Measurements from ENCODE around the gene RBP7.
"Not testable (repeated sequence)": the region's sequence is repeated elsewhere in the genome, so short reads cannot be mapped to it uniquely, and the experiment has no call there.

The RBP7 gene

DNA sequence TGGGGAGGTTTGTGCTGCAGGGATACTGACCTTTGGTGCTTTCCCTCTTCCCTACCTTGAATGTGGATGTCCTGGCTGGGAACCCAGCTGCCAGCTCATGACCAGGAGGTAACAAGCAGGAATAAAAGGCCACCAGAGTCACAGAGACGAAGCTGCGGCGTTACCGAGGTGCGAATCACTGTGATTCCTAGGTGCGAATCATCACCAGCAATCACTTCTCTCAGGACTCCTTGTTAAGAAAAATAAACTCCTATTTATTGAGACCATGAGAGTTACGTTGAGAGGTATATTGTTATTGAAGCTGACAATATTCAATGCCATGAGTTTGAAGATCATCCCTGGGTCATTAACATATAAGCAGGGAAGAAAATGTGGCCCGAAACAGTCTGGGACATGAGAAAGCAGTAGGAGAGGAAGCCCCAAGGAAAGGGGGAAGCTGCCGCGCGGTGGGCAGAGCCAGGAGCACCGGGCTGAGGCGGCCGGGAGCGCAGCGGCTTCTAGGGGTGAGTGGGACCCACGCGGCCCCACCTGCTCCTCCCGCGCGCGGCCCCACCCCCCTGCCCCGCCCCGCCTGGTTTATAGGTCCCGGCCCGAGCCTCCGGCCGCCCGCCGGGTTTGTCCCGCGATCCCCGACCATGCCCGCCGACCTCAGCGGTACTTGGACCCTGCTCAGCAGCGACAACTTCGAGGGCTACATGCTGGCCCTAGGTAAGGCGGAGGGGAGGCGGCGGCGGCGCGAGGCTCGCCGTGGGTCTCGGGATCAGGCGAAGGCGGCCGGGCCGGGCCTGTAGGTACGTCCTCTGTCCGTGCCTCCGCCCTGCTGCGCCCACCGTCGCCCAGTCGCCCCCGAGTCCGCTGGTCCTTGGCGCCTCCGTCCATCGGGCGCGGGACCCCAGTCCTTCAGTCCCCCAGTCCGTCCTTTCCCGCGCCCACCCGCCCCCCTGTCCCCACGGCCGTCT, at the start of gene RBP7:
Gene RBP7 (plus strand): TSS at position 605 of the 959 bp plus-strand sequence. CDS start 31 bp downstream, at position 636.
- DNase-seq (ENCODE audit: low read depth in 2 of 2) = no peak

GRCh38 chr1:9957726-9958125, 39.3 kb upstream of the RBP7 start:
- DNase-seq (ENCODE audit: low read depth in 2 of 2) = no peak

GRCh38 chr1:9960011-9960410, 37.0 kb upstream of the RBP7 start:
- DNase-seq (ENCODE audit: low read depth in 2 of 2) = no peak

DNA sequence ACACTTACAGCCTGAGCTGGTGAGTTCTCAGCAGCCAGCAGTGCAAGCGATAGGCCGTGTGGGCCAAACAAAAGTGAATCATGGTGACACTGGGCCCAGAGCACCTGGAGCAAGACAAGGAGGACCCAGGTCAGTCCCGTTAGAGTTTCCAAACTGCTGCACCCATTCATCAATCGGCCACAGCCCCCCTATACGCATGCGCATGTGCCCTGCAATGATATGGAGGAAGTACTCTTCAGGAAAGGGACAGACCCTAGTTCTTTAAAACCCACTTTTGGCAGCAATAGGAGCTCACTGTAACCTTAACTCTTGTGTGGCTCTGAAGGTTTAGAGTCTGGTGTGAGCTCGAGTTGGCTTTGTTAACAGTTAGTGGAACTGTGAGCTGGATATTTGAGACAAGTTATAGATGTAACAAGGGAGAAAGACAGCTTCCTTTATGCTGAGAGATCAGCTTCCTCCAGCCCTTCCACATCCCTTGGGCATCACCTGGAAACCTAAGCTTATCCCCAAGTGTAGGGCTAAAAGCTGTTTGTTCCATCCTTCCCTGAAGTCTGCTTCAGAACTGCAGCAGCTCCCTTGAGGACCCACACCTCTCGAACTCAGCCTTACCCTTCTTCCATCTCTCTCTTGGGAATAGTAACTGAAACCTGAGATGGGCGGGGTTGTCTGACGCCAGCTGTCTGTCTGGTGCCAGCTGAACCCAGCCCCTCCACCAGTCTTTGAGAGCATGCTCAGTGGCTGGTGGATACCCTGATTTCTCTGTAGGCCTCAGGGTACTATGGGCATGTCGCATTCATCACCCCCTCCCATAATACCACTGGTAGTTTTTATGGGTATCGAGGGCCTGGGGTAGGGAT, 36.1 kb upstream of the RBP7 start:
- no peak for DNase-seq (ENCODE audit: low read depth in 2 of 2)

DNA sequence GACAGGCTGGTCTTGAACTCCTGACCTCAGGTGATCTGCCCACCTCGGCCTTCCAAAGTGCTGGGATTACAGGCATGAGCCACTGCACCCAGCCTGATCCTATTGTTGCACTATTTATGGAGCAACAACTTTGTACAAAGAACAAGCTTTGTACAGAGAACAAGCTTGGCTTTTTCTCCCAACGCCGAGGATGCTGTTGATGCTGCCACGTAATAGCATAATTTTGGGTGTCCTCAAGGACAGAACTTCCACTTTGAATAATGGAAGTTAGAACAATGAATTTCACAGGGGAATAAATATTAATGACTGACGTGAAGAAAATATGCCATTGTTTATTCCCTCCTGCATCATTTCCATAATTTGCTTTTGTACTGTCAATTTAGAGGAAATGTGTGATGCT, 12.8 kb upstream of the RBP7 start:
- DNase-seq (ENCODE audit: low read depth in 2 of 2) = no peak

GRCh38 chr1:9985001-9985400, 12.0 kb upstream of the RBP7 start:
- DNase-seq (ENCODE audit: low read depth in 2 of 2) = no peak

GRCh38 chr1:9989773-9990172, 7.3 kb upstream of the RBP7 start:
- no peak for DNase-seq (ENCODE audit: low read depth in 2 of 2)

GRCh38 chr1:9990944-9991343, 6.1 kb upstream of the RBP7 start:
- no peak for DNase-seq (ENCODE audit: low read depth in 2 of 2)

GRCh38 chr1:9992910-9993309, 4.1 kb upstream of the RBP7 start:
- no peak for DNase-seq (ENCODE audit: low read depth in 2 of 2)

DNA sequence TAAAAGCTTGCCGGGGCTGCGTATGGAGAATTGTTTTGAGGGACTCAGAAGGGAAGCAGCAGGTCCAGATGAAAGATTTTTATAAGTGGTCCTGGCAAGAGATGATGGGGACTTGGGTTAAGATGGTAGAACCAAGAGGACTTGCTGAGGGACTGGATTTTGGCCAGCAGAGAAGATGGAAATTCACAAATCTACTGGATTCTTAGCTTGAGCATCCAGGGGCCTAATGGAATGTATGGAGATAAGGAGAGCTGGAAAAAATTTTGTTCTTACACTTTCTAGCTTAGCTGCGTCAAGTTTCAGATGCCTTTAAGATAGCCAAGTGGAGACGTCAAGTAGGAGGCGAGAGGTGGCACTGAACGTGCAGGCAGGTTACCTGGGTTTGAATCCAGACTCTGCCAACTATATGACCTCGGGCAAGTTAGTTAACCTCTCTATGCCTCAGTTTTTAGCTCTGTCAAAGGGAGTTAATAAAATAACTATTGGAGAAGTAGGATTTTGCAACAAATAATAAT, 3.4 kb upstream of the RBP7 start:
- no peak for DNase-seq (ENCODE audit: low read depth in 2 of 2)

GRCh38 chr1:10001016-10001665, 4.1 kb downstream of the RBP7 start:
- no peak for DNase-seq (ENCODE audit: low read depth in 2 of 2)

DNA sequence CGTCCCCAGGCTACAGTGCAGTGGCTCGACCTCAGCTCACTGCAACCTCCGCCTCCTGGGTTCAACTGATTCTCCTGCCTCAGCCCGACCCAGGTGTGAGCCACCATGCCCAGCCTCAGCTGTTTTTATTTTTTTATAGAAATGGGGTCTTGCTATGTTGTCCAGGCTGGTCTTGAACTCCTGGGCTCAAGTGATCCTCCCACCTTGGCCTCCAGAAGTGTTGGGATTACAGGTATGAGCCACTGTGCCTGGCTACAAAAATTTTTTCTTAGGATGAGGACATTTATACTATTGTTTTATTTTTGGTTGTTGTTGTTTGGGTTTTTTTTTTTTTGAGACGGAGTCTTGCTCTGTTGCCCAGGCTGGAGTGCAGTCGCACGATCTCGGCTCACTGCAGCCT, 8.2 kb downstream of the RBP7 start:
- not testable (repeated sequence) for DNase-seq (ENCODE audit: low read depth in 2 of 2)

DNA sequence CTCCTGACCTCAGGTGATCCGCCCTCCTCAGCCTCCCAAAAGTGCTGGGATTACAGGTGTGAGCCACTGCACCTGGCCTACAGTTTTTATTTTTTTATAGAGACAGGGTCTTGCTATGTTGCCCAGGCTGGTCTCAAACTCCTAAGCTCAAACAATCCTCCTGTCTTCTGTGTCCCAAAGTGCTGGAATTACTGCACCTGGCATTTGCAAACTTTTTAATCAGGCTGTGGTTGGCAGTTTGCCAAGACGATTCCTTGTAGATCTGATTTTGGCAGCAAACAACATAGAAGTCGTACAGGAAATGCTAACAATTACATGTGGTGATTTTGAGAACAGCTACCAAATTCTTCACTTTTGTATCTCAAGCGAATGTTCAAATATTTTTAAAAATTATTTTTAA, 10.1 kb downstream of the RBP7 start:
- no peak for DNase-seq (ENCODE audit: low read depth in 2 of 2)

DNA sequence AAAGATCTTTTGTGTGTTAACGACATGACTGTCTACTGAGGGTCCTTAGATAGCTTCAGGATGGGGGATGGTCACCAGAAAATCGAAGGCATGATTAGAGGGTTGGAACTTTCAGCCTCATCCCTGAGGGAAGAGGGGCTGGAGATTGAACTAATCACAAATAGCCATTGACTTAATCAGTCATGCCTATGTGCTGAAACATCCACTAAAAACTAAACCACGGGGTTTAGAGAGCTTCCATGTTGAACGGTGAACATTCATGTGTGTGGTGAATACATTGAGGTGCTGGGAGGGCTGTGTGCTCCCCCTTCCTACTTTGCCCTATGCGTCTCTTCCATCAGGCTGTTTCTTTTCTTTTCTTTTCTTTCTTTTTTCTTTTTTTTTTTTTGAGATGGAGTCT, 17.0 kb downstream of the RBP7 start:
- no peak for DNase-seq (ENCODE audit: low read depth in 2 of 2)

DNA sequence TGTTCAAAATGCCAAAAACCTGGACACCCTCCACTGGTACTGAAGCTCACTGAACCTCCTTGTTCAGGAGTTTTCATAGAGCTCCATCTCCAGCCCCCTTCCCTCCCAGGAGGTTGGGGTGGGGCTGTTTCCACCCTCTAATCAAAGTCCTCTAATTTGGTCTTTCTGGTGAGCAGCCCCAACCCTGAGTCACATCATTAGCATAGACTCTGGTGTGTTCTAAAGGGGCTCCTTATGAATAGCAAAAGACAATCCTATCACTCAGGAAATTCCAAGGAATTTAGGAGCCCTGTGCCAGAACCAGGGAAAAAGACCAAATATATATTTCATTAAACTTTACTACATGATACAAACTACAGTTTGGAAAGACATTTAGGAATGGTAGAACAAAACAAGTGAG, 22.5 kb downstream of the RBP7 start:
- no peak for DNase-seq (ENCODE audit: low read depth in 2 of 2)

DNA sequence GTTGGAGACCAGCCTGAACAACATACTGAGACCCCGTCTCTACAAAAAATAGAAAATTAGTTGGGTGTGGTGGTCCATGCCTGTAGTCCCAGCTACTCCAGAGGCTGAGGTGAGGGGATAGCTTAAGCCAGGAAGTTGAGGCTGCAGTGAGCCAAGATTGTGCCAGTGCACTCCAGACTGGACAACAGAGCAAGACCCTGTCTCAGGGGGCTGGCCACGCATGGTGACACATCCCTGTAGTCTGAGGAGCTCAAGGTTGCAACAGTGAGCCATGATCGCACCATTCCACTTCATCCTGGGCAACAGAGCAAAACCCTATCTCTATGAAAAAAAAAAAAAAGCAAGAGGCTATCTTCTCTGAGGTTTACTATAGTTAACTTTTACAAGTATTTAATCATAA, 23.1 kb downstream of the RBP7 start:
- DNase-seq (ENCODE audit: low read depth in 2 of 2) = no peak

DNA sequence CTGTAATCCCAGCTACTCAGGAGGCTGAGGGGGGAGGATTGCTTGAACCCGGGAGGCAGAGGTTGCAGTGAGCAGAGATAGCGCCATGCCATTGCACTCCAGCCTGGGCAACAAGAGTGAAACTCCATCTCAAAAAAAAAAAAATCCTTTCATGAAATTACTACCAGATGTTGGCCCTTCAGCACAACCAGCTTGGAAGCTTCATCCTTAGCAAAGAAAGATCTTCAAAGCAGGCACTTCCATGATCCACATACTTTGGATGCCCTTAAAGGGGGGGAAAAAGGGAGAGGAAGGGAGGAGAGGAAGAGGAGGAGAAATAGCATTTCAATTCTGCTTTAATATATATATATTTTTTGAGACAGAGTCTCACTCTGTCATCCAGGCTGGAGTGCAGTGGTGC, 23.6 kb downstream of the RBP7 start:
- not testable (repeated sequence) for DNase-seq (ENCODE audit: low read depth in 2 of 2)

- not testable (repeated sequence) for DNase-seq (ENCODE audit: low read depth in 2 of 2)
Measured at GRCh38 chr1:10021992-10022391, 25.0 kb downstream of the RBP7 start.

DNA sequence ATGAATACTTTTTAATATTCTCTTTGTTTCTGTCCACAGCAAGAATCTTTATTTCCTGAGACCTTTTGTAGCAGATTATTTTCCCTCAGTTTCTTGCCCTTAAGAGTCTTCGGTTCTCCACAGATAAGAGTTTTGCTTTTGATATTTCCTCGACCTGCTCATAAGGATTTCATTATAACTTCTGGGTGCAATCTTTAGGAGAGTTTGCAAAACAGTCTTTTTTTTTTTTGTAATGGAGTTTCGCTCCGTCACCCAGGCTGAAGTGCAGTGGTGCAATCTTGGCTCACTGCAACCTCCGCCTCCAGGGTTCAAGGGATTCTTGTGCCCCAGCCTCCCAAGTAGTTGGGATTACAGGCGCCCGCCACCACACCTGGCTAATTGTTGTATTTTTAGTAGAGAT, 25.6 kb downstream of the RBP7 start:
- DNase-seq (ENCODE audit: low read depth in 2 of 2) = no peak

GRCh38 chr1:10025354-10025753, 28.3 kb downstream of the RBP7 start:
- no peak for DNase-seq (ENCODE audit: low read depth in 2 of 2)

- no peak for DNase-seq (ENCODE audit: low read depth in 2 of 2)
Measured at GRCh38 chr1:10027027-10027426, 30.0 kb downstream of the RBP7 start.

- not testable (repeated sequence) for DNase-seq (ENCODE audit: low read depth in 2 of 2)
Measured at GRCh38 chr1:10028956-10029500, 32.0 kb downstream of the RBP7 start.
